ENCODE data around the gene C10orf120.

Gene C10orf120

DNA sequence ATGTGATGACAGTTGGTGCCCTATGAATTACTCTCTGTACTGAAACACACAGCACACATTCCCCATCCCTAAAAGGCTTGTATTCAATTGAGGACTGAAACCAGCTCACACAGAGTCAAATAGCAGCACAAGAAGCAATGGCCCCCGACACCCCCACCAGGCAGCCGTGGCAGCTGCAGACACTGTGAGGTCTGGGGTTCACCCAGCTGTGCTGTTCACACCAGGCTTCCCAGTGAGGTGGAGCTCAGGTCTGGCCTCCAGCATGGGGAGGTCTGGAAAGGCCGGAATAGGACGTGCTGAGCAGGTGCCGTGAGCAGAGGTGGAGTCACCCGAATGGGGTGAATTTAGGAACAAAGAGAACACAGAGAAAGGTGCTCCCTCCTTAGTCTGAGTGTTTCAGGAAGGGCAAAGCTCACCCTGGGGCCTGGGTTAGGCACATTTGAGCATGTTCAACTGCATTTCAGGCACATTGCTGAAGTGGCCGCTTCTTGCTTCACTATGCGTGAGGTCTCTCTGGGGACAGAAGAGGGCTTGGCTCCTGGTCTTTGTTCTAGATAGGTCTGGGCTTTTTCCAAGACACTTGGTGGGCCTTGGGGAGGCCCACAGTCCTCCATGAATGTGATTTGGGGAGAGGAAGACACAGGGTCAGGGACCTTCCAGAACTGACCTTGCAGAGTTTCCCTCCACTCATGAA, 41.1 kb downstream of the C10orf120 start:
- no peak overlapping the region for H3K9ac ChIP-seq (ENCODE audit: low read depth, low read length)
- H3K4me1 ChIP-seq (ENCODE audit: insufficient read depth, low read length): no peaks in the 10 kb centered on the region
- no peaks in the 10 kb centered on the region for H3K27me3 ChIP-seq (ENCODE audit: insufficient read depth, low read length)
- H3K36me3 ChIP-seq (ENCODE audit: insufficient read depth, low read depth, low read length): no peaks in the 10 kb centered on the region
- no peaks in the 10 kb centered on the region for H3K9me3 ChIP-seq (ENCODE audit: insufficient read depth, low read depth, low read length)
- H3K27ac ChIP-seq (ENCODE audit: low read length): no peak overlapping the region
- no peak overlapping the region for H3K4me3 ChIP-seq (ENCODE audit: low read length)

GRCh38 chr10:122657729-122658128, 41.9 kb downstream of the C10orf120 start:
- no peak overlapping the region for H3K27ac ChIP-seq (ENCODE audit: low read length)

GRCh38 chr10:122657255-122657654, 42.4 kb downstream of the C10orf120 start:
- Histone ChIP-seq H3K9ac (ENCODE audit: low read depth, low read length) (no peak overlapping the region), H3K36me3 (ENCODE audit: insufficient read depth, low read depth, low read length) (no peaks in the 10 kb centered on the region), H3K27ac (ENCODE audit: low read length) (no peak overlapping the region), H3K4me1 (ENCODE audit: insufficient read depth, low read length) (no peaks in the 10 kb centered on the region), H3K4me3 (ENCODE audit: low read length) (no peak overlapping the region), H3K9me3 (ENCODE audit: insufficient read depth, low read depth, low read length) (no peaks in the 10 kb centered on the region), H3K27me3 (ENCODE audit: insufficient read depth, low read length) (no peaks in the 10 kb centered on the region)

More at GRCh38 chr10:122657729-122658128, 41.9 kb downstream of the C10orf120 start:
- Histone ChIP-seq H3K36me3 (ENCODE audit: insufficient read depth, low read depth, low read length) (no peaks in the 10 kb centered on the region), H3K4me3 (ENCODE audit: low read length) (no peak overlapping the region), H3K9ac (ENCODE audit: low read depth, low read length) (no peak overlapping the region), H3K27me3 (ENCODE audit: insufficient read depth, low read length) (no peaks in the 10 kb centered on the region), H3K4me1 (ENCODE audit: insufficient read depth, low read length) (no peaks in the 10 kb centered on the region), H3K9me3 (ENCODE audit: insufficient read depth, low read depth, low read length) (no peaks in the 10 kb centered on the region)

GRCh38 chr10:122656741-122657140, 42.9 kb downstream of the C10orf120 start:
- no peak overlapping the region for H3K27ac ChIP-seq (ENCODE audit: low read length)
- no peak overlapping the region for H3K9ac ChIP-seq (ENCODE audit: low read depth, low read length)
- H3K36me3 ChIP-seq (ENCODE audit: insufficient read depth, low read depth, low read length): no peaks in the 10 kb centered on the region
- no peaks in the 10 kb centered on the region for H3K9me3 ChIP-seq (ENCODE audit: insufficient read depth, low read depth, low read length)
- no peaks in the 10 kb centered on the region for H3K4me1 ChIP-seq (ENCODE audit: insufficient read depth, low read length)
- no peak overlapping the region for H3K4me3 ChIP-seq (ENCODE audit: low read length)
- no peaks in the 10 kb centered on the region for H3K27me3 ChIP-seq (ENCODE audit: insufficient read depth, low read length)

- Histone ChIP-seq H3K4me1 (ENCODE audit: insufficient read depth, low read length) (no peaks in the 10 kb centered on the region), H3K9ac (ENCODE audit: low read depth, low read length) (no peak overlapping the region), H3K36me3 (ENCODE audit: insufficient read depth, low read depth, low read length) (no peaks in the 10 kb centered on the region), H3K27me3 (ENCODE audit: insufficient read depth, low read length) (no peaks in the 10 kb centered on the region), H3K27ac (ENCODE audit: low read length) (no peak overlapping the region), H3K4me3 (ENCODE audit: low read length) (no peak overlapping the region), H3K9me3 (ENCODE audit: insufficient read depth, low read depth, low read length) (no peaks in the 10 kb centered on the region)
Observed at GRCh38 chr10:122656308-122656705, 43.3 kb downstream of the C10orf120 start.

- Histone ChIP-seq H3K9ac (ENCODE audit: low read depth, low read length) (no peak overlapping the region), H3K4me1 (ENCODE audit: insufficient read depth, low read length) (no peaks in the 10 kb centered on the region), H3K4me3 (ENCODE audit: low read length) (no peak overlapping the region), H3K9me3 (ENCODE audit: insufficient read depth, low read depth, low read length) (no peaks in the 10 kb centered on the region), H3K36me3 (ENCODE audit: insufficient read depth, low read depth, low read length) (no peaks in the 10 kb centered on the region), H3K27me3 (ENCODE audit: insufficient read depth, low read length) (no peaks in the 10 kb centered on the region), H3K27ac (ENCODE audit: low read length) (no peak overlapping the region)
Observed at GRCh38 chr10:122655524-122656307, 43.9 kb downstream of the C10orf120 start.

- Histone ChIP-seq H3K36me3 (ENCODE audit: insufficient read depth, low read depth, low read length) (no peaks in the 10 kb centered on the region), H3K9me3 (ENCODE audit: insufficient read depth, low read depth, low read length) (no peaks in the 10 kb centered on the region), H3K4me3 (ENCODE audit: low read length) (no peak overlapping the region), H3K27ac (ENCODE audit: low read length) (no peak overlapping the region), H3K9ac (ENCODE audit: low read depth, low read length) (no peak overlapping the region), H3K27me3 (ENCODE audit: insufficient read depth, low read length) (no peaks in the 10 kb centered on the region), H3K4me1 (ENCODE audit: insufficient read depth, low read length) (no peaks in the 10 kb centered on the region)
Observed at GRCh38 chr10:122650331-122650730, 49.3 kb downstream of the C10orf120 start.

- Histone ChIP-seq H3K36me3 (ENCODE audit: insufficient read depth, low read depth, low read length) (no peaks in the 10 kb centered on the region), H3K27ac (ENCODE audit: low read length) (no peak overlapping the region), H3K4me3 (ENCODE audit: low read length) (no peak overlapping the region), H3K4me1 (ENCODE audit: insufficient read depth, low read length) (no peaks in the 10 kb centered on the region), H3K27me3 (ENCODE audit: insufficient read depth, low read length) (no peaks in the 10 kb centered on the region), H3K9me3 (ENCODE audit: insufficient read depth, low read depth, low read length) (no peaks in the 10 kb centered on the region), H3K9ac (ENCODE audit: low read depth, low read length) (no peak overlapping the region)
Observed at GRCh38 chr10:122649903-122650302, 49.7 kb downstream of the C10orf120 start.

- H3K4me3 ChIP-seq (ENCODE audit: low read length): no peak overlapping the region
- no peaks in the 10 kb centered on the region for H3K27me3 ChIP-seq (ENCODE audit: insufficient read depth, low read length)
- H3K36me3 ChIP-seq (ENCODE audit: insufficient read depth, low read depth, low read length): no peaks in the 10 kb centered on the region
- no peaks in the 10 kb centered on the region for H3K4me1 ChIP-seq (ENCODE audit: insufficient read depth, low read length)
- H3K9ac ChIP-seq (ENCODE audit: low read depth, low read length): no peak overlapping the region
- H3K27ac ChIP-seq (ENCODE audit: low read length): no peak overlapping the region
- H3K9me3 ChIP-seq (ENCODE audit: insufficient read depth, low read depth, low read length): no peaks in the 10 kb centered on the region
Observed at GRCh38 chr10:122648599-122649428, 50.8 kb downstream of the C10orf120 start.
